HEK293 (cell line): Measurements from ENCODE around the gene SOWAHA.

Source experiments
- CTCF ChIA-PET: fragments of 350-600 bp; formaldehyde crosslinking; extraction: SDS; loops from one replicate; lab custom pipeline; 2021; ENCODE audit warnings: antibody characterized with exemption; lab: Yijun Ruan, JAX
- POLR2A ChIA-PET: fragments of 300-600 bp; formaldehyde crosslinking; extraction: SDS; loops from one replicate; lab custom pipeline; 2020; ENCODE audit warnings: antibody characterized with exemption, inconsistent platforms; lab: Yijun Ruan, JAX
- H3K27ac ChIP-seq: fragments of 200-500 bp; sonication (Bioruptor generic); 2 replicates; pipeline ENCODE4 v1.5.1; 2014; ENCODE audit warnings: low read depth, low read length, control low read depth, inconsistent platforms; ENCODE audit errors: extremely low read depth
- H3K36me3 ChIP-seq, 2 experiments: fragments of 200-500 bp in 1 of 2; sonication (Bioruptor generic) in 1 of 2; 1 replicate in 1 of 2; 2 replicates in 1 of 2; pipeline ENCODE4 v1.5.1; 2014 to 2017; ENCODE audit warnings: inconsistent platforms in 2 of 2, low read length in 2 of 2; ENCODE audit not compliant: control insufficient read depth in 2 of 2, insufficient read depth in 1 of 2
- H3K4me1 ChIP-seq: fragments of 200-500 bp; sonication (Bioruptor generic); 2 replicates; pipeline ENCODE4 v1.5.1; 2014; ENCODE audit warnings: mild to moderate bottlenecking, low read length, inconsistent platforms; ENCODE audit not compliant: control insufficient read depth, insufficient read depth
- H3K4me3 ChIP-seq: 2 replicates; pipeline ENCODE4 v1.5.1; 2011; ENCODE audit warnings: low read depth, mild to moderate bottlenecking, control low read depth, low read length, moderate library complexity
- H3K9me3 ChIP-seq: fragments of 200-500 bp; sonication (Bioruptor generic); 2 replicates; pipeline ENCODE4 v1.5.1; 2014; ENCODE audit warnings: low read depth, low read length, inconsistent platforms; ENCODE audit not compliant: control insufficient read depth, insufficient read depth
- BCL11B ChIP-seq: fragments of 450-650 bp; formaldehyde crosslinking; IDR thresholded peaks from 2 replicates; pipeline ENCODE4 v1.5.1; 2016; ENCODE audit warnings: low read depth, missing biosample characterization, missing genetic modification characterization
- GLI4 ChIP-seq: fragments of 450-650 bp; formaldehyde crosslinking; IDR thresholded peaks from 2 replicates; pipeline ENCODE4 v1.5.1; 2016; ENCODE audit warnings: missing biosample characterization, missing genetic modification characterization
- HOXC10 ChIP-seq: sonication (generic); formaldehyde crosslinking; IDR thresholded peaks from 2 replicates; pipeline ENCODE4 v1.8.1; 2023; ENCODE audit warnings: mild to moderate bottlenecking, missing genetic modification reagents
- KLF1 ChIP-seq: fragments of 450-650 bp; formaldehyde crosslinking; IDR thresholded peaks from 2 replicates; pipeline ENCODE4 v1.5.1; 2016; ENCODE audit warnings: missing biosample characterization, missing genetic modification characterization
- REPIN1 ChIP-seq: fragments of 450-650 bp; formaldehyde crosslinking; IDR thresholded peaks from 2 replicates; pipeline ENCODE4 v1.5.1; 2017; ENCODE audit warnings: missing biosample characterization, missing genetic modification characterization, low read depth
- SCRT2 ChIP-seq: fragments of 450-650 bp; formaldehyde crosslinking; IDR thresholded peaks from 2 replicates; pipeline ENCODE4 v1.5.1; 2016; ENCODE audit warnings: missing biosample characterization, missing genetic modification characterization
- ZBTB20 ChIP-seq: fragments of 450-650 bp; formaldehyde crosslinking; IDR thresholded peaks from 2 replicates; pipeline ENCODE4 v1.5.1; 2016; ENCODE audit warnings: missing biosample characterization, missing genetic modification characterization
- ZBTB48 ChIP-seq: fragments of 450-650 bp; formaldehyde crosslinking; IDR thresholded peaks from 2 replicates; pipeline ENCODE4 v1.5.1; 2016; ENCODE audit warnings: missing biosample characterization, missing genetic modification characterization
- ZNF121 ChIP-seq: fragments of 450-650 bp; formaldehyde crosslinking; IDR thresholded peaks from 2 replicates; pipeline ENCODE4 v1.5.1; 2016; ENCODE audit warnings: missing biosample characterization, missing genetic modification characterization
- ZNF146 ChIP-seq: fragments of 450-650 bp; formaldehyde crosslinking; IDR thresholded peaks from 2 replicates; pipeline ENCODE4 v1.5.1; 2016; ENCODE audit warnings: missing biosample characterization, missing genetic modification characterization
- ZNF16 ChIP-seq: fragments of 450-650 bp; formaldehyde crosslinking; IDR thresholded peaks from 2 replicates; pipeline ENCODE4 v1.5.1; 2016; ENCODE audit warnings: low read depth, missing biosample characterization, missing genetic modification characterization
- ZNF433 ChIP-seq: fragments of 450-650 bp; formaldehyde crosslinking; IDR thresholded peaks from 2 replicates; pipeline ENCODE4 v1.5.1; 2016; ENCODE audit warnings: missing biosample characterization, missing genetic modification characterization, low read depth
- ZNF561 ChIP-seq: fragments of 450-650 bp; IDR thresholded peaks from 2 replicates; pipeline ENCODE4 v1.5.1; 2018; ENCODE audit warnings: missing biosample characterization, missing genetic modification characterization, borderline replicate concordance
- ZNF664 ChIP-seq: fragments of 450-650 bp; formaldehyde crosslinking; IDR thresholded peaks from 2 replicates; pipeline ENCODE4 v1.5.1; 2016; ENCODE audit warnings: missing biosample characterization, missing genetic modification characterization
- ZNF76 ChIP-seq: fragments of 450-650 bp; formaldehyde crosslinking; IDR thresholded peaks from 2 replicates; pipeline ENCODE4; 2016; ENCODE audit warnings: low read depth, missing biosample characterization, missing genetic modification characterization, borderline replicate concordance
- TF ChIP-seq, protein P1 (sequence below): fragments of 450-650 bp; formaldehyde crosslinking; IDR thresholded peaks from 2 replicates; pipeline ENCODE4 v1.5.1; 2016; ENCODE audit warnings: missing biosample characterization, missing genetic modification characterization

SOWAHA gene

DNA sequence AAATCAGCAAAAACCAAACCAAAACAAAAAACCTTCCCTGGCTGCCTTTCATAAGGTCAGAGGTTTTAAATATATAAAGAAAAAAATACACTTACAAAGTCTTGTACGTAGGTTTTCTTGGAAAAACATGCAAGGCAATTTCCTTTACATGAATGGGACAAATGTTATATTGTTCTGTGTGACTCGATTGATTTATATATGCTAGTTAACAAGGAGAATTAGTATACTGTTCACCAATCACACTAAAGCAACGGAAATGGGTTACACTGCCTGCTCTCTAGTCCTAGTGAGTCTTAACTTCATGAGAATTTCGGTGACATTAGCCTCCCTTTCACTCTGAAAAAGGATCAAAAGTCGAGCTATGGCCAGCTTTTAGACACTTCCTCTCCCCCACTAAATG is 47.6 kb downstream of the SOWAHA start (continued):
- TF ChIP-seq ZNF76 (tag by site-specific recombination) (no peak), ZBTB20 (tag by site-specific recombination) (no peak), ZNF664 (tag by site-specific recombination) (no peak)
- TF ChIP-seq, all 188 proteins: peak for 0

DNA sequence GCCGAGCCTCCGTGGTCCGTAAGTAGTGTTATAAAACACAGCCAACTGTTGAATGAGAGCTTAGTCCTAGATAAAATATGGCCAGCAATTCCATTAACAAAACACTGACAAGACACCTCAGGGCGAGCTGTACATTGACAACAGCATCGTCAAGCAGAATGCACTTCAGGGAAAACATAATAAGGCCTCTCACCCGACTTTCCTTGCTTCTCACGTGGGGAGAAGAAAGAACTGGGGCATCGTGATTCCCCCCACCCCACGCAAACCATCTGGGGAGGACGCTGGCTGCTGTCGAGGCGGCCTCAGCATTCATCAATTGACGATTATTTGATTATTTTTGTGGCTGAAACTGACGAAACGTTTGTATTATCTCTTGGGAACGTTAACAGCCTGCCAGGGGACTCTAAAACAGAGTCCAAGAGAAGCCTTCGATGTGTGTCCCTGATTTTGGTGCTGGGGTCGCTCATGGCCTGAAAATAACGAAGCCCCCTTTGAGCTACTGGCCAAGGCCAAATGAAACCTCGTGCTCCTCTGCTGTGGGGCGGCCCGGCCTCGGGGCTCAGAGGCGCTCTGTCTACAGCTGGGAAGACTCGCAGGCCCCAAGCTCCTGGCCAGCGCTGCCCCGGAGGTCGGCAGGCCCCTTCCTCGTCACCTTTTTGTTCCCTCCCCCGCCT is 52.7 kb downstream of the SOWAHA start:
- peak overlapping the region; percentile 50 for H3K27ac ChIP-seq
- TF ChIP-seq ZNF146 (0 out of 2 replicates have a peak, but pooled peaks have one; percentile 6), HOXC10 (no peak), ZNF16 (tag by site-specific recombination) (no peak), ZNF561 (tag by site-specific recombination) (peak; percentile 40; the same call in 1 of the 2 replicates), REPIN1 (0 out of 2 replicates have a peak, but pooled peaks have one; percentile 32), ZNF121 (no peak), ZNF433 (tag by site-specific recombination) (no peak), KLF1 (no peak), BCL11B (tag by site-specific recombination) (0 out of 2 replicates have a peak, but pooled peaks have one; percentile 75), GLI4 (tag by site-specific recombination) (no peak), SCRT2 (tag by site-specific recombination) (peak; percentile 79), ZBTB48 (tag by site-specific recombination) (no peak)
- TF ChIP-seq, protein P1, sequence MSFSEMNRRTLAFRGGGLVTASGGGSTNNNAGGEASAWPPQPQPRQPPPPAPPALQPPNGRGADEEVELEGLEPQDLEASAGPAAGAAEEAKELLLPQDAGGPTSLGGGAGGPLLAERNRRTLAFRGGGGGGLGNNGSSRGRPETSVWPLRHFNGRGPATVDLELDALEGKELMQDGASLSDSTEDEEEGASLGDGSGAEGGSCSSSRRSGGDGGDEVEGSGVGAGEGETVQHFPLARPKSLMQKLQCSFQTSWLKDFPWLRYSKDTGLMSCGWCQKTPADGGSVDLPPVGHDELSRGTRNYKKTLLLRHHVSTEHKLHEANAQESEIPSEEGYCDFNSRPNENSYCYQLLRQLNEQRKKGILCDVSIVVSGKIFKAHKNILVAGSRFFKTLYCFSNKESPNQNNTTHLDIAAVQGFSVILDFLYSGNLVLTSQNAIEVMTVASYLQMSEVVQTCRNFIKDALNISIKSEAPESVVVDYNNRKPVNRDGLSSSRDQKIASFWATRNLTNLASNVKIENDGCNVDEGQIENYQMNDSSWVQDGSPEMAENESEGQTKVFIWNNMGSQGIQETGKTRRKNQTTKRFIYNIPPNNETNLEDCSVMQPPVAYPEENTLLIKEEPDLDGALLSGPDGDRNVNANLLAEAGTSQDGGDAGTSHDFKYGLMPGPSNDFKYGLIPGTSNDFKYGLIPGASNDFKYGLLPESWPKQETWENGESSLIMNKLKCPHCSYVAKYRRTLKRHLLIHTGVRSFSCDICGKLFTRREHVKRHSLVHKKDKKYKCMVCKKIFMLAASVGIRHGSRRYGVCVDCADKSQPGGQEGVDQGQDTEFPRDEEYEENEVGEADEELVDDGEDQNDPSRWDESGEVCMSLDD (tag by site-specific recombination), result no peak
- peak overlapping the region; percentile 96 for H3K4me3 ChIP-seq
- CTCF ChIA-PET, result interaction anchor here (0.6 to 1.5 kb wide), 8 partner anchors 9 to 703 kb away, joined by 3 to 6 read pairs (median 4); no protein-coding TSS in a partner anchor
- peaks cover 13 to 31% of the 10 kb centered on the region in 2 experiments; a peak in 2 of 3 replicates for H3K36me3 ChIP-seq
- POLR2A ChIA-PET, result interaction anchor here (0.8 to 2.2 kb wide), 10 partner anchors 11 to 572 kb away, joined by 3 to 12 read pairs (median 4); partner anchors contain the start of genes HSPA4 and KIF3A
- H3K4me1 ChIP-seq, result peaks cover 6% of the 10 kb centered on the region; the same call in 1 of the 2 replicates
- no peaks in the 10 kb centered on the region for H3K9me3 ChIP-seq
